ENCODE measurements around the gene FFAR2. TPM values are rescaled to one million over a fixed set of nuclear protein-coding genes. Genes with fewer than 3 reads are reported as not detected.
"Not testable (repeated sequence)": the region's sequence is repeated elsewhere in the genome, so short reads cannot be mapped to it uniquely, and the experiment has no call there.

FFAR2 gene
- polyA plus RNA-seq, 4 donors = 0.22 to 0.60 (median 0.33) TPM

DNA sequence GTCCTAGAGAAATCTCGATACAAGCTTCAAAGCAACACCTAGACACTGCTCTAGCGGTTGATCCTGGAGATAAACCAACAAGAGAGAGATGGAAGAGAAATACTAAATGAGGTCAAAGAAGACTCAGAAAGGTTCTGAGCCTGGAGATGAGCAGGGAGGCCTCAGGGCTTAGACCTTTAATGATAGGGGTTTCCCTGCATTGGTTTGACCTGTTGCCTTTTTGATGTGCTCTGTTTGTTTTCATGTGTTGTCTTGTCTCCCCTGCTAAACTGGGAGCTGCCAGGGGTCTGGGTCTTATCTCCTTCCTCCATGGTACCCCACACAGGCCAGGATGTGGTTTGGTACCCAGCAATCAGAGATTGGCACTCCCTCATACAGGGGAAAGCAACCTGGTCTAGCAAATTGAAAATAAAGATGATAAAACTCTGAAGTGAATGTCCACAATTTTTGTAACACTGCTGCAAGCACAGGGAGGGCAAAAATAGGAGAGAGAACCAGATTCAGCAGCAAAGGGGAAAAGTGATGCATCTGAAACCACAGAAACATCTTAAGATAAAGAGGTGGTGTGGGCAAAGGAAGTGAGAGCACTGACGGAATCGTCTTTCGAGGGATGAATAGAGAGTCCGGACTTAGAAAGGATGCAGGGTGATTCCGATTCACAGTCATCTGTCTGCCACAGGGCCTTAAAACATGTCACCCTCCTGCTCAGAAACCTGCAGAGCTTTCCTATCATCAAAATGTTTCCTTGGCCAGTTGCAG lies 3.5 kb downstream of the FFAR2 start:
- no peak for DNase-seq (ENCODE audit: low read depth in 4 of 4, low spot score in 2 of 4)

DNA sequence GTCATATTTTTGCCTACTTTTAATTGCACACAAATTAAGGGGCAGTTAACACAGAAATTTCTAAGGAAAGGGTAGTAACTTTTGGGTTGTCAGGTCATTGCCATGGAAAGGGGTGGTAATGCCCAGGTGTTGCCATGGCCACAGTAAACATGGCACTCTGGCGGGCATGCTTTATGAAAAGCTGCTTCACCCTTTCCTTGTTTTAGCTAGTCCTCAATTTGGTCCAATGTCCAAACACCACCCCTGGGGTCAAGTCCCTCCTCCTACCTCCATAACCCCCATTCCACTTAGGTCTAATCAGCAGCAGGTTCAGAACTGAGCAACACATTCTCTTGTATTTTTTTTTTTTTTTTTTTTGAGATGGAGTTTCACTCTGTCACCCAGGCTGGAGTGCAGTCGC lies 6.6 kb downstream of the FFAR2 start:
- DNase-seq (ENCODE audit: low read depth in 4 of 4, low spot score in 2 of 4) = no peak

GRCh38 chr19:35455616-35456201 lies 7.7 kb downstream of the FFAR2 start:
- DNase-seq (ENCODE audit: low read depth in 4 of 4, low spot score in 2 of 4) = no peak

DNA sequence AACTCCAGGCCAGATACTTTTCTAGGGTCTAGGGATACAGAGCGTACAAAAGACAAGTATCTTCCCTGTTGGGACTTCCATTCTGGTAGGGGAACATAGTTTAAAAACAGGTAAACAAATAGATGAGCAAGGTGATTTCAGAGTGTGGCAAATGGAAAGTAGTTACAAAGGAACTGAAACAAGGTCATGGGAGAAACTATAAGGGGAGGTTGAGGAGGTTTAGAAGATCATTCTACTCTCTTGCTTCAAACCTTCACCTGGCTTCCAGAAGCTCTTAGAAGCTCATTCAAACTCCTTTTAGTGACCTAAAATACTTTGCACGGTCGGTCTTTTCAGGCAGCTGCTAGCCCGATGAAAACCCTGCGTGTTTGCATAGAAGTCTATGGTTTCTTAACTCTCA lies 9.1 kb downstream of the FFAR2 start:
- DNase-seq (ENCODE audit: low read depth in 4 of 4, low spot score in 2 of 4) = no peak

GRCh38 chr19:35458192-35458591 lies 10.1 kb downstream of the FFAR2 start:
- DNase-seq (ENCODE audit: low read depth in 4 of 4, low spot score in 2 of 4) = no peak

- no peak for DNase-seq (ENCODE audit: low read depth in 4 of 4, low spot score in 2 of 4)
Measured at GRCh38 chr19:35458731-35459391, 10.8 kb downstream of the FFAR2 start.

DNA sequence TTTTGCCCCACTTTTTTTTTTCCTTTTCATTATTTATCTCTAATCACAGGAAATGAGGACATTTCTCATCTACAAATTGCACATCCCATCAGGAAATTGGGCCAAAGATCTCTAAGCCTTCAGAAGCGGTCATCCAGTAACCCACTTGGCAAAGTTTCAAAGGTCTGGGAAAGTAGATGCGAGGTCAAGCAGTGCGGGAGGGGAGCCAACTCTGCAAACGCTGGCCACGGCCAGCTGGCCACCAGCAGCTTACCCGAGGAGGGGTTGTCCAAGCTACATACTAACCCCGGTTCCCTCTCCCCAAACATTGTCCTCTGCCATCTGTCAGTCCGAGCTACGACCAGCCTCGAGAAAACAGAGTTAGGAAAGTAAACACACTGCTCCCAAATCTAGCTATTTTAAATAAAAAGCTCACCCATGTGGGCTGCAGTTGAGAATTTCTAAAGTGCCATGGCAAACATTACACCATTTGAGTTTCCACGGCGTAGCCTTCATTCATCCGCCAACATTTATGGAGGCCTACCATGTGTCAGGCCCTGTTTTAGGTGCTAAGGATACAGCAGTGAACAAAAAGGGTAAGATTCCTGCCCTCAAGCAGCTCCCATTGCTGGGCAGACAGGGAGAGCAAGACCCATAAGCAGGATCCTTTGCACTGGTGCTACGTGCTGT lies 11.5 kb downstream of the FFAR2 start:
- no peak for DNase-seq (ENCODE audit: low read depth in 4 of 4, low spot score in 2 of 4)

DNA sequence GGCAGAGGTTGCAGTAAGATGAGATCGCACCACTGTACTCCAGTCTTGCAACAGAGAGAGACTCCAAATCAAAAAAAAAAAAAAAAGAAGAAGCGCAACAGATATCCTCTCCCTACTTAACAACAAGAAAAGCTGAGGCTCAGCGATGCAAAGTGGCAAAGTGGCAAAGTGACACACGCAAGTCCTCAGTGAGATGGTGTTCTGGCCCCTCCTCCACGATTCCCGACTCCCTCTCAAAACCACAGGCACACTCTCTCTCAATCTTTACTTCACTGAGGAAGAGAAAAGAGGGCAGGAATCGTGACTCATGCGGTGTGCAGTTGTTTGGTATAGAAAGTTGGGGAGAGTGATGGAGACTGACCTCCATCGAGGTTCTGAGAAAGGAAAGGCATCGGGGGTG lies 12.6 kb downstream of the FFAR2 start:
- DNase-seq (ENCODE audit: low read depth in 4 of 4, low spot score in 2 of 4) = no peak

DNA sequence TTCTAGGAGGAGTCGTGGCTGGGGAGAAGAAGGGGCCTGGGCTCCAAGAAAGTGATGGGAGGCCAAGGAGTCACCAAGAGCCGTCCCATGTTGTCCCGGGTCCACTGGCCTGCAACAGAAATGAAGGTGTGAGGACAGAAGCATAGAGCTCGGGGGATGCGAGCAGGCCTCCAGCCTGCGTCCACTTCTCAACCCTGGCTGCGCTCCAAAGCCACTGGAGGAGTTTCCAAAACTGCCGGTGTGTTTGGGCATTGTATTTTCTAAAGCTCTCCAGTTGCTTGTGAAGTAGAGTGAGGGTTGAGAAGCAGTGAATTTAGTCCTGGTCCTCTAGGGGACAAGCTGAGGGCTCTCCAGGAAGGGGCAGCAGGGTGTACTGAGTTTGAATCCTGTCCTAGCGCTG lies 13.0 kb downstream of the FFAR2 start:
- no peak for DNase-seq (ENCODE audit: low read depth in 4 of 4, low spot score in 2 of 4)

DNA sequence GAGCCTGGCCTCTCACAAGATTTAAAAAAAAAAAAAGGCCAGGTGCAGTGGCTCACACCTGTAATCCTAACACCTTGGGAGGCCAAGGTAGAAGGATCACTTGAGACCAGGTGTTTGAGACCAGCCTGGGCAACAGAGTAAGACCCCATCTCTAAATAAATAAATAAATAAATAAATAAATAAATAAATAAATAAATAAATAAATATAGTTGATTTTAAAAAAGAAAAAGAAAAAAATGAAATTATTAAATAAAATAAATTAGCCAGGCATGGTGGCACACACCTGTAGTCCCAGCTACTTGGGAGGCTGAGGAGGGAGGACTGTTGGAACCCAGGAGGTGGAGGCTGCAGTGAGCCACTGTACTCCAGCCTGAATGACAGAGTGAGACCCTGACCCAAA lies 13.7 kb downstream of the FFAR2 start:
- not testable (repeated sequence) for DNase-seq (ENCODE audit: low read depth in 4 of 4, low spot score in 2 of 4)

- no peak for DNase-seq (ENCODE audit: low read depth in 4 of 4, low spot score in 2 of 4)
Measured at GRCh38 chr19:35462476-35462953, 14.5 kb downstream of the FFAR2 start.

- DNase-seq (ENCODE audit: low read depth in 4 of 4, low spot score in 2 of 4) = not testable (repeated sequence)
Measured at GRCh38 chr19:35462956-35463355, 14.9 kb downstream of the FFAR2 start.

GRCh38 chr19:35466259-35466658 lies 18.2 kb downstream of the FFAR2 start:
- DNase-seq (ENCODE audit: low read depth in 4 of 4, low spot score in 2 of 4) = no peak

DNA sequence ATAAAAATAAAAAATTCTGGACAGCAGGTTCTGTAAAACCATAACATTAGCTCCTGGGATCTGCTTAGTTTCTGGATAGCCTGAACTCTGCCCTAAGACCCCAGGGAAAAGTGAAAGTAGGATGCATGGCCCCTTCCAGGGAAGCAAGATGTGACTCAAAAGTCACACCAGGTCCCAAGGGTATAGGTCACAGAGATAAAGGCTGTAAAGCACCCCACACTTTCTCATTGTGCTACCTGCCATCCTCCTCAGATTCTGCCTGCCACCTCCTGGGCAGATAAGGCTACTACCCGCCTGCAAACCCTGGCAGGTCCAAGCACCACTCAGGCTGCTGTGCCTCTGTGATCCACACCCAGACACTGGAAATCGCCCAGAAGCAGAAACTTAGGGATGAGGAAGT lies 20.6 kb downstream of the FFAR2 start:
- DNase-seq (ENCODE audit: low read depth in 4 of 4, low spot score in 2 of 4) = no peak

DNA sequence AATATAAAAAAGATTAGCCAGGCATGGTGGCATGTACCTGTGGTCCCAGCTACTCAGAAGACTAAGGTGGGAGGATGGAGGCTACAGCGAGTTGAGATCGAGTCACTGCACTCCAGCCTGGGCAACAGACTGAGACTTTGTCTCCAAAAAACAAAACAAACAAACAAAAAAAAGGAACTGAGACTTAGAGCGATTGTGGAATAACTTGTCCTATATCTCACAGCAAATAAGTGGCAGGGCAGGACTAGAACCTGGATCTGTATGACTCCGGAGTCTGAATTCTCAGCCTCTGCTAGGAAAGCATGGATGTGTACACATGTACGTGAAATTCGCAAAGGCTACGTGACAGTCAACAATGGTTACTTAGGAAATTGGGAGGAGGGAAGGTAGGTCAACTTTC lies 22.1 kb downstream of the FFAR2 start:
- no peak for DNase-seq (ENCODE audit: low read depth in 4 of 4, low spot score in 2 of 4)

DNA sequence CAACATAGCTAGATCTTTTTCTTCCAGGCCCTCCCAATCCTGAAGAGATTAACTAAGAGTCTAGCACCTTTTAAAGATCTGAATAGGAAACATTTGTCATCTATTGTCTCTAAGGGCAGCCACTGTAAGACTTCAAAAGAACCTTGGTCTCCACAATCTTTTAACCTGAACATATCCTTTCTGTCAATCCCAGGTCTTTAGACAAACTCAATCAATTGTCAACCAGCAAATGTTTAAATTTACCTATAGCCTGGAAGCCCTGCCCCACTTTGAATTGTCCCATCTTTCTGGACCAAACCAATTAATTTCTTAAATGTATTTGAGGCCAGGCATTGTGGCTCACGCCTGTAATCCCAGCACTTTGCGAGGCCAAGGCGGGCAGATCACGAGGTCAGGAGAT lies 23.0 kb downstream of the FFAR2 start:
- not testable (repeated sequence) for DNase-seq (ENCODE audit: low read depth in 4 of 4, low spot score in 2 of 4)

- DNase-seq (ENCODE audit: low read depth in 4 of 4, low spot score in 2 of 4) = no peak
Measured at GRCh38 chr19:35471946-35472345, 23.9 kb downstream of the FFAR2 start.

DNA sequence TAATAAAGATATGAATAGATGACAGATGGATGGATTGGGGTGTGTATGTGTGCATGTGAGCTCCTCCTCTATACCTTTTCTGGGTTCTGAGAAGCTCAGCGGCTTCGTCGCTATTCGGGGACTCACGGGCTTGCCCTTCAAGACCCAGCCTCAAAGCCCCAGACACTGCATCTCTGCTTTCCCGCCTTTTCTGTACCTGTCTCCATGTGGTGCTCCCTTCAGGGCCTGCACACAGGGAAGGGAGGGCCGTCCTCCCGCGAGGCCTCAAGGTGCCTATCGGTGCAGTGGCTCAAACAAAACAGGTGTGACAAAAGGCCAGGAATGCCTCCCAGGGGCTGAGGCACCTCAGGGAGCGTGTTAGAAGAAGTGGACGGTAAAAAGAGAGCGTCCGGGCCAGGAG lies 26.0 kb downstream of the FFAR2 start:
- no peak for DNase-seq (ENCODE audit: low read depth in 4 of 4, low spot score in 2 of 4)

DNA sequence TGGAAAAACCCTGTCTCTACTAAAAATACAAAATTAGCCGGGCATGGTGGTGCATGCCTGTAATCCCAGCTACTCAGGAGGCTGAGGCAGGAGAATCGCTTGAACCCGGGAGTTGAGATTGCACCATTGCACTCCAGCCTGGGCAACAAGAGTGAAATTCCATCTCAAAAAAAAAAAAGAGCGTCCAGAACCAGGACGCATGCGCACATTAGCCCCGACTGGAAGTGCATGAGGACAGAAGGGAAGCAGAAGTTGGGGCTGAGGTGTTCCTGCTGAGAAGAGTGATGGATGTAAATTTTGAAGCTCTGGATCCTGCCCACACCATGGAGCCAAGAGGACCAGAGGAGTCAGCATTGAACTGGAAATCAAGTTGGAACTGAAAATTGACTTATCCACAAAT lies 26.5 kb downstream of the FFAR2 start:
- not testable (repeated sequence) for DNase-seq (ENCODE audit: low read depth in 4 of 4, low spot score in 2 of 4)

GRCh38 chr19:35476149-35476548 lies 28.1 kb downstream of the FFAR2 start:
- no peak for DNase-seq (ENCODE audit: low read depth in 4 of 4, low spot score in 2 of 4)

Data from left renal cortex interstitium (tissue), 4 donors.